Right atrium auricular region (tissue), 2 donors: Measurements from ENCODE around the gene DNAAF9. TPM values are rescaled to one million over a fixed set of nuclear protein-coding genes. Genes with fewer than 3 reads are reported as not detected.
A peak's percentile ranks its signal among the peaks of the same experiment; 100 is the strongest.

ENCODE experiments used
- DNase-seq: peaks from one replicate; pipeline ENCODE4 v3.0.0-alpha.2; 2019; ENCODE audit warnings: low spot score
- H3K27ac ChIP-seq, 2 donors: fragments of 200-600 bp; sonication (generic); 1 replicate in 1 of 2; 2 replicates in 1 of 2; pipeline ENCODE4 v1.5.1; 2016 to 2019
- H3K27me3 ChIP-seq, 2 donors: fragments of 200-600 bp; sonication (generic); one replicate each; pipeline versions ENCODE4 v1.5.1 to v1.6.0; 2017 to 2019
- H3K36me3 ChIP-seq: fragments of 200-600 bp; sonication (generic); one replicate; pipeline ENCODE4 v1.5.1; 2016
- H3K4me1 ChIP-seq, 2 donors: fragments of 200-600 bp; sonication (generic); one replicate each; pipeline versions ENCODE4 v1.5.1 to v1.6.0; 2017 to 2019
- H3K4me3 ChIP-seq, 2 donors: fragments of 200-600 bp; sonication (generic); 1 replicate in 1 of 2; 2 replicates in 1 of 2; pipeline ENCODE4 v1.5.1; 2017 to 2019; ENCODE audit warnings: mild to moderate bottlenecking in 1 of 2, moderate library complexity in 1 of 2
- H3K9me3 ChIP-seq, 2 donors: fragments of 200-600 bp; sonication (generic); one replicate each; pipeline ENCODE4 v1.5.1; 2019
- total RNA-seq, 2 donors: library from RNA; depleted of rRNA; stranded (reverse); fragments of >200 nt; gene quantifications; one replicate each; pipeline ENCODE4 v1.1.0, GENCODE V29; 2016
- TF ChIP-seq, protein P1 (sequence below), 2 donors: fragments of 200-600 bp; sonication (generic); IDR thresholded peaks; one replicate each; pipeline ENCODE4 v1.5.1; 2019; ENCODE audit warnings: antibody characterized with exemption in 2 of 2

DNAAF9 gene
- total RNA-seq, 2 donors from 2014 or later, result 13.4 to 19.2 TPM

DNA sequence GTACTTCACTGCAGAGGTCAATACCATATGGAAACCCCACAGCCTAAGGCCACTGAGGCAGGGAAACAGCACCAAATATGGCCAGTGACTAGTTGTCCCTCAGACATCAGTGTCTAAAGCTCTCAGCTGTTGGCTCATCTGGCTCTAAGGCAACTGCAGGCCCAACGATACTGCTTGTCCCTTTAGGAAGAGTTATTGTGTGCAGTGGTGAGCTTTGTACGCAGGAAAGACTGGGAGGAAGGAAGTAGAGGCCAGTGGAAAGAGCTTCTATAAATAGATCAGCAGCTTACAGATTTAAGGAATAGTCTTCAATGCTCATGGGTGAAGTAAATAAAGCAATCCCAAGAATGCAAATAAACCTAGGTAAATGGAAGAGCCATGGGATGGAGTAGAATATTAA lies 29.3 kb downstream of the DNAAF9 start:
- Histone ChIP-seq H3K4me3 (no peak overlapping the region), H3K36me3 (peaks cover 38% of the 10 kb centered on the region), H3K27me3 (no peaks in the 10 kb centered on the region), H3K4me1 (peaks cover 0 to 34% of the 10 kb centered on the region in 2 donors), H3K27ac (peak overlapping the region; percentile 6 to 40), H3K9me3 (no peaks in the 10 kb centered on the region)
- no peak for DNase-seq
- TF ChIP-seq, protein P1, sequence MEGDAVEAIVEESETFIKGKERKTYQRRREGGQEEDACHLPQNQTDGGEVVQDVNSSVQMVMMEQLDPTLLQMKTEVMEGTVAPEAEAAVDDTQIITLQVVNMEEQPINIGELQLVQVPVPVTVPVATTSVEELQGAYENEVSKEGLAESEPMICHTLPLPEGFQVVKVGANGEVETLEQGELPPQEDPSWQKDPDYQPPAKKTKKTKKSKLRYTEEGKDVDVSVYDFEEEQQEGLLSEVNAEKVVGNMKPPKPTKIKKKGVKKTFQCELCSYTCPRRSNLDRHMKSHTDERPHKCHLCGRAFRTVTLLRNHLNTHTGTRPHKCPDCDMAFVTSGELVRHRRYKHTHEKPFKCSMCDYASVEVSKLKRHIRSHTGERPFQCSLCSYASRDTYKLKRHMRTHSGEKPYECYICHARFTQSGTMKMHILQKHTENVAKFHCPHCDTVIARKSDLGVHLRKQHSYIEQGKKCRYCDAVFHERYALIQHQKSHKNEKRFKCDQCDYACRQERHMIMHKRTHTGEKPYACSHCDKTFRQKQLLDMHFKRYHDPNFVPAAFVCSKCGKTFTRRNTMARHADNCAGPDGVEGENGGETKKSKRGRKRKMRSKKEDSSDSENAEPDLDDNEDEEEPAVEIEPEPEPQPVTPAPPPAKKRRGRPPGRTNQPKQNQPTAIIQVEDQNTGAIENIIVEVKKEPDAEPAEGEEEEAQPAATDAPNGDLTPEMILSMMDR (IDR thresholded peaks at IDR 0.05), result no peak

DNA sequence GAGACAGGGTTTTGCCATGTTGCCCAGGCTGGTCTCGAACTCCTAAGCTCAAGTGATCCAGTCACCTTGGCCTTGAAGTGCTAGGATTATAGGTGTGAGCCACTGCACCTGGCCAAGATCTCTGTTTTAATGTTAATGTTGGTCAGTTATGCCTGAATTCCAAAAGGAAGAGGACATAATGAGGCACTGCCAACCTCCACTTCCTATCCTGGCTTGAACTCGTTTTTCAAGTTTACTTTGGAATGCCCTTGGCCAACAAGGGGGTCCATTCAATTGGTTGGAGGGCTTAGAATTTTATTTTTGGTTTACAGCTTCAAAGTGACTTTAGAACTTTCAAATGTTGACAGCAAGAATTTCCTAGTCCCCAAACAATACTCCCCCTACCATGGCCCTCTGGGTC lies 29.8 kb downstream of the DNAAF9 start:
- Histone ChIP-seq H3K27ac (peak overlapping the region; percentile 6 to 40), H3K27me3 (no peaks in the 10 kb centered on the region), H3K36me3 (peaks cover 43% of the 10 kb centered on the region), H3K4me1 (peaks cover 0 to 34% of the 10 kb centered on the region in 2 donors), H3K4me3 (no peak overlapping the region), H3K9me3 (no peaks in the 10 kb centered on the region)
- DNase-seq, result no peak
- TF ChIP-seq, protein P1 (IDR thresholded peaks at IDR 0.05), result no peak

DNA sequence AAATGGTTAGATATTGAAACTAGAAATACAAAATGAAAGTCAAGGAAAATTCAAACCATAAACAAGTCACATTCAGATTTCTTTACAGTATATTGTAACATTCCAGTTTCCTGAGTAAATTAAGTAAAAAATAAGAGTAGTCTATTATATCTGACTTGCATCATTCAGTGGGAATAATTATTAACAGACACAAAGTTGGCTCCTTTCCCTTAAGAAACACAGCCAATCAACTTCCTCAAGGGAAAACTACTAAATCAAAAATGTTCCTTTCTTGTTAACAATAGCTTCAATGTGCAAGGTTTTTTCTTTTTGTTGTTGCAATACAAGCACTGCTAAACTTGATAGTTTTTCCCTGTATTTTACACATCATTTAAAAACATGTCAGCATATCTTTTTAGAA lies 33.2 kb downstream of the DNAAF9 start:
- no peaks in the 10 kb centered on the region for H3K27me3 ChIP-seq
- no peaks in the 10 kb centered on the region for H3K9me3 ChIP-seq
- TF ChIP-seq, protein P1 (IDR thresholded peaks at IDR 0.05), result no peak
- H3K4me1 ChIP-seq, result peaks cover 0 to 23% of the 10 kb centered on the region in 2 donors
- peaks cover 51% of the 10 kb centered on the region for H3K36me3 ChIP-seq
- DNase-seq, result no peak
- no peak overlapping the region for H3K4me3 ChIP-seq
- no peak overlapping the region for H3K27ac ChIP-seq

DNA sequence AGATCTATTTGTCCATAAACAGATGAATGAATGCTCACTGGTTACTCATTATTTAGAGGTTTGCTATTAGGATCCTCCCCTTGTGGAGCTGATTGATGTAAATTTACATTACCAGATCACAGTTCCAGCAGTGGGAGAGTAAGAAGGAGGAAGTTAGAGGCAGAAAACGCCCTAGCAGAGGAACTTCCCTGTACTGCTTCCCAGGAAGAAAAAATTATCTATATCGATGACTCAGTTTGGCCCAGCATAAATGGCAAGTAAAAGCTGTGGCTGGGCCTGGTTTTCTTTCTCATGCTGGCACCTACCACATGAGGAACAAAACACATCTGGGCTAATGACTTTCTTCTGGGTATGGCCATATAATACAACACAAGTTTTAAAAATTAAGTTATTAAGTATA lies 35.7 kb downstream of the DNAAF9 start:
- Histone ChIP-seq H3K27me3 (no peaks in the 10 kb centered on the region), H3K27ac (no peak overlapping the region), H3K36me3 (peaks cover 48% of the 10 kb centered on the region), H3K4me3 (no peak overlapping the region), H3K4me1 (peaks cover 0 to 5% of the 10 kb centered on the region in 2 donors), H3K9me3 (no peaks in the 10 kb centered on the region)
- TF ChIP-seq, protein P1 (IDR thresholded peaks at IDR 0.05), result no peak
- DNase-seq, result no peak

DNA sequence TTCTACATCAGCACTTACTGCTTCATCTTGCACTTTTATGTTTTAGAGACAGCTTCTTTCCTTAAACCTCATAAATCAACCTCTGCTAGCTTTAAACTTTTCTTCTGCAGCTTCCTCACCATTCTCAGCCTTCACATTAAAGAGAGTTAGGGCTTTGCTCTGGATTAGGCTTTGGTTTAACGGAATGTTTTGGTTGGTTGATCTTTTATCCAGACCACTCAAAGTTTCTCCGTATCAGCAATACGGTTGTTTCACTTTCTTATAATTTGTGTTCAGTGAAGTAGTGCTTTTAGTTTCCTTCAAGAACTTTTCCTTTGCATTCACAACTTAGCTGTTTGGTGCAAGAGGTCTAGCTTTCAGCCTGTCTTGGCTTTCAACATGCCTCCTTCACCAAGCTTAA lies 40.4 kb downstream of the DNAAF9 start:
- H3K27me3 ChIP-seq, result no peaks in the 10 kb centered on the region
- TF ChIP-seq, protein P1 (IDR thresholded peaks at IDR 0.05), result no peak
- H3K36me3 ChIP-seq, result peaks cover 13% of the 10 kb centered on the region
- no peaks in the 10 kb centered on the region for H3K9me3 ChIP-seq
- no peak overlapping the region for H3K27ac ChIP-seq
- DNase-seq, result no peak
- H3K4me3 ChIP-seq, result no peak overlapping the region
- H3K4me1 ChIP-seq, result no peaks in the 10 kb centered on the region

DNA sequence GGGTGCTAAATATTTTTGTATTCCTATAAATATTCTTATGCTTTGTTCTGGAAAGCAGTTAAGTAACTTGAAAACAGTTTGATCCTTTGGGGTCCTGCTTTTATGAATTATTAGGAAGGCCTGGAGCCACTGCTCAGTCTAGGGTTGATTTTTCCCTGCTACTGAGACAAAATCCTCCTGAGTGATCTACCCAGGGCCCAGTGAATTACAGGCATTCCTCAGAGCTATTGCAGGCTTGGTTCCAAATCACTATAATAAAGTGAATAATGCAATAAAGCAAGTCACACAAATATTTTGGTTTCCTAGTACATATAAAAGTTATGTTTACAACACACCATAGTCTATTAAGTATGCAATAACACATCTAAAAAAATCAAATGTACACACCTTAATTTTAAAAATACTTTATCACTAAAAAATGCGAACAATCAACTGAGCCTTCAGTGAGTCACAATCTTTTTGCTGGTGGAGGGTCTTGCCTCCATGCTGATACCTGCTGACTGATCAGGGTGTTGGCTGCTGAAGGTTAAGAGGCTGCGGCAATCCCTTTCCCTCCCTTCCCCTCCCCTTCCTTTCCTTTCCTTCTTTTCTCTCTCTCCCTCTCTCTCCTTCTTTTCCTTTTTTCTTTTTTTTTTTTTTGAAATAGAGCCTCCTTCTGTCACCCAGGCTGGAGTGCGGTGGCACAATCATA lies 43.0 kb downstream of the DNAAF9 start:
- Histone ChIP-seq H3K36me3 (peaks cover 4% of the 10 kb centered on the region), H3K4me1 (no peaks in the 10 kb centered on the region), H3K27me3 (no peaks in the 10 kb centered on the region), H3K4me3 (no peak overlapping the region), H3K27ac (no peak overlapping the region), H3K9me3 (no peaks in the 10 kb centered on the region)
- DNase-seq, result no peak
- TF ChIP-seq, protein P1 (IDR thresholded peaks at IDR 0.05), result no peak
